ENCODE measurements around the gene COMMD6. TPM values are rescaled to one million over a fixed set of nuclear protein-coding genes. Genes with fewer than 3 reads are reported as not detected.

Gene COMMD6
- total and polyA plus RNA-seq, 9 of the 15 experiments (the other 6 are each of a cell fraction or from before 2014, with no cell fraction given), result 32.6 to 116 (median 65.0) TPM

- TF ChIP-seq THRA (IDR thresholded peaks at IDR 0.05), result no peak
- no peak for TF ChIP-seq SMARCE1 (IDR thresholded peaks at IDR 0.05)
- no peak for TF ChIP-seq KDM1A (IDR thresholded peaks at IDR 0.05)
- TF ChIP-seq KLF1 (tag; IDR thresholded peaks at IDR 0.05), result no peak
- no peak for TF ChIP-seq ATF7 (IDR thresholded peaks at IDR 0.05)
- peak; percentile 59 for TF ChIP-seq EHMT2 (IDR thresholded peaks at IDR 0.05)
- peak; percentile 72; the same call in 1 of the 2 replicates for TF ChIP-seq JUND (IDR thresholded peaks at IDR 0.05; ENCODE audit: borderline replicate concordance, low read depth, low read length)
- peak; percentile 79; the same call in 2 of the 3 replicates for TF ChIP-seq JUND (tag; IDR thresholded peaks at IDR 0.05; ENCODE audit: borderline replicate concordance, low read depth, low read length)
- TF ChIP-seq PCBP1 (IDR thresholded peaks at IDR 0.05; ENCODE audit: low read depth, low read length, poor library complexity, severe bottlenecking), result no peak
- TF ChIP-seq ELF1 (tag; IDR thresholded peaks at IDR 0.05), result no peak
- 0 out of 2 replicates have a peak, but pooled peaks have one; percentile 19 for TF ChIP-seq JUN (IDR thresholded peaks at IDR 0.05; ENCODE audit: borderline replicate concordance, low read depth, low read length)
- no peak for TF ChIP-seq JUN (CRISPR knock-in tag; IDR thresholded peaks at IDR 0.05; ENCODE audit: borderline replicate concordance)
- TF ChIP-seq ATF3 (IDR thresholded peaks at IDR 0.05), result peak; percentile 61
- no peak for TF ChIP-seq ATF3 (CRISPR knock-in tag; conservative IDR thresholded peaks at IDR 0.05)
- peak; percentile 63 for TF ChIP-seq FOSL1 (tag; conservative IDR thresholded peaks at IDR 0.05)
Measured at GRCh38 chr13:75541287-75541686, 3.6 kb upstream of the COMMD6 start (continued).

Measured in K562 (cell line).